K562 (cell line): ENCODE measurements around the gene BLTP3A. TPM values are rescaled to one million over a fixed set of nuclear protein-coding genes. Genes with fewer than 3 reads are reported as not detected.

ENCODE experiments used
- ATAC-seq: fragments of 200-7000 bp; cut with Tn5 transposase; 3 replicates; pipeline ENCODE4 v1.9.1; 2020; ENCODE audit warnings: moderate library complexity
- BruUV-seq: library from RNA; stranded (reverse); fragments of 400-500 nt; replicated peaks from 2 replicates; lab custom pipeline; 2021; lab: Mats Ljungman, UMichigan
- CTCF ChIA-PET: fragments of 300-600 bp; formaldehyde crosslinking; extraction: SDS; loops from one replicate; lab custom pipeline; 2021; ENCODE audit warnings: low intra/inter-chr PET ratio; lab: Yijun Ruan, JAX
- POLR2A ChIA-PET: fragments of 300-600, 350-650 bp; sonication (Branson Sonifier 250); formaldehyde crosslinking; extraction: SDS; loops from one replicate; lab custom pipeline; 2021; ENCODE audit warnings: antibody characterized with exemption, inconsistent platforms; lab: Yijun Ruan, JAX
- DNase-seq, 4 experiments: peaks; one replicate each; pipeline versions ENCODE4 v3.0.0 to v3.0.0-alpha.2; 2011 to 2018; ENCODE audit warnings: low spot score in 3 of 4, mixed read lengths in 3 of 4; ENCODE audit errors: extremely low read depth in 1 of 4
- FAIRE-seq: peaks from 2 replicates; lab custom pipeline; 2011; peaks lifted over from hg19 to GRCh38; lab: Jason Lieb, UNC
- H2AFZ ChIP-seq: 2 replicates; pipeline ENCODE4 v1.6.0; 2011; ENCODE audit warnings: low read depth, low read length, control low read depth, inconsistent platforms
- H3K27ac ChIP-seq: fragments of 200-600 bp; 3 replicates; pipeline ENCODE4 v1.8.0; 2011; ENCODE audit warnings: low read depth, mild to moderate bottlenecking, control low read depth, inconsistent platforms, low read length, moderate library complexity, mixed read lengths; ENCODE audit errors: extremely low read depth
- H3K27me3 ChIP-seq, 2 experiments: fragments of 300-600 bp in 1 of 2; 2 replicates in 1 of 2; 3 replicates in 1 of 2; pipeline versions ENCODE4 v1.6.0 to v1.8.0; 2011; ENCODE audit warnings: inconsistent platforms in 2 of 2, low read length in 2 of 2, mild to moderate bottlenecking in 1 of 2, mixed read lengths in 1 of 2, moderate library complexity in 1 of 2; ENCODE audit not compliant: control insufficient read depth in 2 of 2, insufficient read depth in 2 of 2
- H3K36me3 ChIP-seq: fragments of 300-600 bp; 3 replicates; pipeline ENCODE4 v1.8.0; 2011; ENCODE audit warnings: mild to moderate bottlenecking, low read length, inconsistent platforms; ENCODE audit not compliant: control insufficient read depth, insufficient read depth
- H3K4me1 ChIP-seq, 2 experiments: fragments of 200-600 bp in 1 of 2; replicated peaks in 1 of 2; 2 replicates in 1 of 2; 3 replicates in 1 of 2; pipeline versions ENCODE4 v1.5.1 to v1.8.0; 2011; ENCODE audit warnings: inconsistent platforms in 2 of 2, low read length in 2 of 2, mild to moderate bottlenecking in 1 of 2, mixed read lengths in 1 of 2, moderate library complexity in 1 of 2; ENCODE audit not compliant: control insufficient read depth in 2 of 2, insufficient read depth in 2 of 2
- H3K4me2 ChIP-seq: 2 replicates; pipeline ENCODE4 v1.6.1; 2011; ENCODE audit warnings: low read length, control low read depth, inconsistent platforms, mixed read lengths; ENCODE audit not compliant: insufficient read depth
- H3K4me3 ChIP-seq: fragments of 200-600 bp; sonication (generic), shearing (Covaris generic); 2 replicates; pipeline ENCODE4 v1.5.1; 2016; ENCODE audit warnings: control low read depth, inconsistent platforms
- H3K79me2 ChIP-seq: fragments of 200-600 bp; 3 replicates; pipeline ENCODE4 v1.8.0; 2011; ENCODE audit warnings: low read length, inconsistent platforms; ENCODE audit not compliant: control insufficient read depth, insufficient read depth
- H3K9ac ChIP-seq, 2 experiments: 2 replicates each; pipeline versions ENCODE4 v1.6.0 to v1.6.1; 2011; ENCODE audit warnings: low read depth in 2 of 2, low read length in 2 of 2, control low read depth in 1 of 2, inconsistent platforms in 1 of 2, mild to moderate bottlenecking in 1 of 2, mixed read lengths in 1 of 2; ENCODE audit not compliant: insufficient read depth in 1 of 2
- H3K9me1 ChIP-seq: one replicate; pipeline ENCODE4 v1.6.0; 2011; ENCODE audit warnings: inconsistent platforms, mild to moderate bottlenecking, low read length, moderate library complexity; ENCODE audit not compliant: control insufficient read depth, insufficient read depth
- H3K9me3 ChIP-seq: replicated peaks from 2 replicates; pipeline ENCODE4 v1.5.1; 2011; ENCODE audit warnings: low read depth, low read length, inconsistent platforms; ENCODE audit not compliant: control insufficient read depth, insufficient read depth
- H4K20me1 ChIP-seq: replicated peaks from 2 replicates; pipeline ENCODE4 v1.6.1; 2011; ENCODE audit warnings: low read length, inconsistent platforms, mixed read lengths; ENCODE audit not compliant: control insufficient read depth, insufficient read depth
- C11orf30 ChIP-seq: fragments of 450-650 bp; IDR thresholded peaks from 2 replicates; pipeline ENCODE4 v1.6.1; 2016; ENCODE audit warnings: low read depth, mild to moderate bottlenecking
- EGR1 ChIP-seq: fragments of 450-650 bp; conservative IDR thresholded peaks from 2 replicates; pipeline ENCODE4 v1.6.1; 2017; ENCODE audit warnings: mild to moderate bottlenecking
- ELF4 ChIP-seq: fragments of 450-650 bp; formaldehyde crosslinking; IDR thresholded peaks from 2 replicates; pipeline ENCODE4 v1.4.0; 2022; ENCODE audit warnings: missing genetic modification characterization
- GTF2E2 ChIP-seq: fragments of 200-800 bp; sonication (Bioruptor generic); IDR thresholded peaks from 2 replicates; pipeline ENCODE4 v1.6.1; 2016; ENCODE audit warnings: missing genetic modification characterization, missing compliant biosample characterization
- HDGF ChIP-seq: fragments of 450-650 bp; IDR thresholded peaks from 2 replicates; pipeline ENCODE4 v1.6.1; 2016
- MAFG ChIP-seq: fragments of 450-650 bp; conservative IDR thresholded peaks from 2 replicates; pipeline ENCODE4 v1.6.1; 2016; ENCODE audit warnings: missing genetic modification characterization, missing compliant biosample characterization
- PRMT5 ChIP-seq: sonication (generic); formaldehyde crosslinking; IDR thresholded peaks from 2 replicates; pipeline ENCODE4 v1.5.0; 2020; ENCODE audit warnings: missing genetic modification reagents
- ZC3H8 ChIP-seq: fragments of 450-650 bp; IDR thresholded peaks from 2 replicates; pipeline ENCODE4 v1.6.1; 2017
- ZNF316 ChIP-seq: fragments of 450-650 bp; IDR thresholded peaks from 2 replicates; pipeline ENCODE4 v1.6.1; 2016
- ZNF318 ChIP-seq, 2 experiments: fragments of 450-650 bp; IDR thresholded peaks; 2 replicates each; pipeline ENCODE4 v1.6.1; 2016; ENCODE audit warnings: mild to moderate bottlenecking in 2 of 2, borderline replicate concordance in 1 of 2, low read depth in 1 of 2, moderate library complexity in 1 of 2
- ZNF445 ChIP-seq: fragments of 250-450 bp; sonication (Bioruptor Pico); IDR thresholded peaks from 2 replicates; pipeline ENCODE4 v1.4.0; 2020; ENCODE audit warnings: low read depth, mild to moderate bottlenecking, moderate library complexity
- ZNF586 ChIP-seq: fragments of 450-650 bp; formaldehyde crosslinking; conservative IDR thresholded peaks from 2 replicates; pipeline ENCODE4 v1.4.0; 2020; ENCODE audit warnings: mild to moderate bottlenecking, moderate library complexity
- ZNF695 ChIP-seq: fragments of 450-650 bp; formaldehyde crosslinking; IDR thresholded peaks from 2 replicates; pipeline ENCODE4 v1.4.0; 2020; ENCODE audit warnings: mild to moderate bottlenecking, moderate library complexity
- WGBS: fragments of 100-300 bp; shearing (Covaris generic); methylation state at CpG from one replicate; pipeline ENCODE4 v1.1.6; 2016; ENCODE audit warnings: low coverage, mixed read lengths; ENCODE audit not compliant: insufficient coverage; ENCODE audit errors: missing lambda C conversion rate; 5-methylcytosine and 5-hydroxymethylcytosine counted together
- in situ Hi-C: fragments of 300-500 bp; cut with MboI; formaldehyde crosslinking; loops from 4 replicates; pipeline ENCODE4 v1.15.0; 2018; ENCODE audit warnings: inconsistent platforms, mixed read lengths
- intact Hi-C: fragments of 100-400 bp; cut with micrococcal nuclease; formaldehyde crosslinking; loops from 2 replicates; pipeline ENCODE4 v1.14.2; 2022
- polyA plus RNA-seq, 8 experiments: library from polyadenylated mRNA; depleted of rRNA in 4 of 8; stranded (reverse) in 5 of 8; unstranded in 3 of 8; fragments of >200 nt; fragmentation: Nextera tagmentation in 2 of 8; fragmentation: Illumina TruSeq in 1 of 8; extraction: Ambion mirVana in 2 of 8; extraction: Trizol in 1 of 8; gene quantifications; 2 replicates each; pipeline versions ENCODE4 v1.2.1 to v1.2.3, GENCODE V29; 2011 to 2014; ENCODE audit warnings: inconsistent platforms in 1 of 8, missing spikeins in 1 of 8
- total RNA-seq, 7 experiments: library from RNA; depleted of rRNA in 6 of 7; stranded (reverse); fragments of >200 nt in 6 of 7; fragmentation: Illumina TruSeq in 2 of 7; extraction: Trizol in 2 of 7; gene quantifications; 2 replicates each; pipeline versions ENCODE4 v1.2.1 to v1.2.3, GENCODE V29; 2011 to 2021; ENCODE audit warnings: low replicate concordance in 1 of 7

The BLTP3A gene
- total and polyA plus RNA-seq, 9 of the 15 experiments (the other 6 are each of a cell fraction or from before 2014, with no cell fraction given) = 7.5 to 34.6 (median 15.5) TPM

GRCh38 chr6:34819571-34820480 is 27.9 kb downstream of the BLTP3A start:
- Histone ChIP-seq H3K4me1 (peaks cover 7 to 45% of the 10 kb centered on the region in 2 experiments; a peak in 4 of 5 replicates), H3K27ac (peak overlapping the region; percentile 42; the same call in 2 of the 3 replicates), H3K79me2 (peaks cover 58% of the 10 kb centered on the region), H3K9me3 (no peaks in the 10 kb centered on the region), H3K27me3 (no peaks in the 10 kb centered on the region), H4K20me1 (peaks cover 37% of the 10 kb centered on the region; the same call in 1 of the 2 replicates), H3K4me3 (no peak overlapping the region), H3K9ac (peak overlapping the region; percentile 7 to 13; a peak in 2 of 4 replicates), H3K36me3 (peaks cover 36% of the 10 kb centered on the region), H3K9me1 (no peaks in the 10 kb centered on the region), H3K4me2 (peak overlapping the region; percentile 33), H2AFZ (no peak overlapping the region)
- ChIA-PET POLR2A (interaction anchor here (0.6 to 1.9 kb wide), 12 partner anchors 9 to 69 kb away, joined by 3 to 8 read pairs (median 4); partner anchors contain the start of genes ANKS1A and BLTP3A), CTCF (interaction anchor here (0.6 kb wide), 1 partner anchor 9 kb away, joined by 4 read pairs; no protein-coding TSS in a partner anchor)
- in situ Hi-C loops = no loop called here
- DNase-seq (peak in 1 of 4 experiments; percentile 44), FAIRE-seq (peak; percentile 46), ATAC-seq (peak; percentile 63)
- 41% methylated on average over 3 of the region's 3 CpGs for WGBS
- intact Hi-C loops = no loop called here
- BruUV-seq = no TSS peak
- TF ChIP-seq ZNF318 (IDR thresholded peaks at IDR 0.05; ENCODE audit: borderline replicate concordance in 1 of 2, low read depth in 1 of 2) (0 out of 4 replicates have a peak, but pooled peaks of 1 of the 2 experiments have one; percentile 17), ELF4 (CRISPR knock-in tag) (0 out of 2 replicates have a peak, but pooled peaks have one; percentile 26), PRMT5 (no peak), ZNF695 (CRISPR knock-in tag) (no peak), ZNF445 (CRISPR knock-in tag) (0 out of 2 replicates have a peak, but pooled peaks have one; percentile 51), ZC3H8 (no peak), C11orf30 (peak; percentile 87), ZNF586 (0 out of 2 replicates have a peak, but pooled peaks have one; percentile 8), HDGF (0 out of 2 replicates have a peak, but pooled peaks have one; percentile 73), EGR1 (no peak), MAFG (peak; percentile 72), ZNF316 (peak; percentile 92), GTF2E2 (tag) (0 out of 2 replicates have a peak, but pooled peaks have one; percentile 2)
